IMR-90 (cell line): ENCODE results near the gene SAP30BP. TPM values are rescaled to one million over a fixed set of nuclear protein-coding genes. Genes with fewer than 3 reads are reported as not detected.

Experiments
- ATAC-seq: fragments of 200-7000 bp; cut with Tn5 transposase; 2 replicates; pipeline ENCODE4 v1.9.1; 2020; ENCODE audit warnings: low read depth, mild to moderate bottlenecking, moderate library complexity
- BruUV-seq: library from RNA; stranded (reverse); fragments of 400-500 nt; replicated peaks from 2 replicates; lab custom pipeline; 2021; lab: Mats Ljungman, UMichigan
- CTCF ChIA-PET: fragments of 300-600 bp; formaldehyde crosslinking; extraction: SDS; loops from one replicate; lab custom pipeline; 2021; ENCODE audit warnings: antibody characterized with exemption; lab: Yijun Ruan, JAX
- POLR2A ChIA-PET: fragments of 300-600 bp; sonication (Branson Sonifier 250); formaldehyde crosslinking; loops from one replicate; lab custom pipeline; 2022; ENCODE audit warnings: antibody characterized with exemption; ENCODE audit not compliant: unreplicated experiment; lab: Charles Lee
- DNase-seq: peaks from one replicate; pipeline ENCODE4 v3.0.0; 2013
- H2AFZ ChIP-seq: replicated peaks from 2 replicates; pipeline ENCODE3; 2013; ENCODE audit warnings: low read length, mild to moderate bottlenecking; ENCODE audit not compliant: poor library complexity
- H2AK5ac ChIP-seq: 2 replicates; pipeline ENCODE4 v1.6.1; 2013; ENCODE audit warnings: low read depth, low read length, inconsistent platforms
- H2AK9ac ChIP-seq: replicated peaks from 2 replicates; pipeline ENCODE3; 2013; ENCODE audit warnings: mild to moderate bottlenecking, low read depth, low read length, moderate library complexity; ENCODE audit not compliant: poor library complexity
- H2BK120ac ChIP-seq: 2 replicates; pipeline ENCODE4 v1.6.1; 2013; ENCODE audit warnings: low read depth, low read length, inconsistent platforms
- H2BK15ac ChIP-seq: 3 replicates; pipeline ENCODE4 v1.6.1; 2013; ENCODE audit warnings: low read depth, low read length, inconsistent platforms
- H2BK20ac ChIP-seq: 2 replicates; pipeline ENCODE4 v1.6.1; 2013; ENCODE audit warnings: low read depth, mild to moderate bottlenecking, inconsistent platforms, low read length, moderate library complexity
- H2BK5ac ChIP-seq: 2 replicates; pipeline ENCODE4 v1.6.1; 2013; ENCODE audit warnings: mild to moderate bottlenecking, low read depth, low read length, inconsistent platforms; ENCODE audit not compliant: poor library complexity, severe bottlenecking
- H3K14ac ChIP-seq: replicated peaks from 2 replicates; pipeline ENCODE4 v1.6.1; 2013; ENCODE audit warnings: low read depth, low read length, inconsistent platforms
- H3K18ac ChIP-seq: 2 replicates; pipeline ENCODE4 v1.6.1; 2013; ENCODE audit warnings: low read depth, low read length, control low read depth
- H3K23ac ChIP-seq: 2 replicates; pipeline ENCODE4 v1.6.1; 2013; ENCODE audit warnings: low read depth, low read length, inconsistent platforms
- H3K27ac ChIP-seq: 2 replicates; pipeline ENCODE4 v1.5.1; 2013; ENCODE audit warnings: mild to moderate bottlenecking, control low read depth, low read length; ENCODE audit not compliant: insufficient read depth
- H3K27me3 ChIP-seq: 2 replicates; pipeline ENCODE4 v1.6.1; 2013; ENCODE audit warnings: low read length; ENCODE audit not compliant: control insufficient read depth, insufficient read depth
- H3K36me3 ChIP-seq: 2 replicates; pipeline ENCODE4 v1.6.1; 2013; ENCODE audit warnings: low read length, mixed read lengths; ENCODE audit not compliant: control insufficient read depth, insufficient read depth
- H3K4ac ChIP-seq: 2 replicates; pipeline ENCODE4 v1.6.1; 2013; ENCODE audit warnings: low read depth, low read length, inconsistent platforms
- H3K4me1 ChIP-seq: 2 replicates; pipeline ENCODE4 v1.6.1; 2013; ENCODE audit warnings: low read length, mixed read lengths; ENCODE audit not compliant: control insufficient read depth, insufficient read depth
- H3K4me2 ChIP-seq: 2 replicates; pipeline ENCODE4 v1.6.1; 2013; ENCODE audit warnings: low read depth, mild to moderate bottlenecking, control low read depth, low read length, moderate library complexity
- H3K4me3 ChIP-seq: 2 replicates; pipeline ENCODE4 v1.5.1; 2013; ENCODE audit warnings: low read depth, mild to moderate bottlenecking, control low read depth, low read length, moderate library complexity; ENCODE audit not compliant: insufficient read depth
- H3K56ac ChIP-seq: 2 replicates; pipeline ENCODE4 v1.6.1; 2013; ENCODE audit warnings: low read length, inconsistent platforms; ENCODE audit not compliant: insufficient read depth; ENCODE audit errors: extremely low read depth
- H3K79me1 ChIP-seq, 2 experiments: 2 replicates each; pipeline ENCODE4 v1.6.1; 2013; ENCODE audit warnings: low read length in 2 of 2, inconsistent platforms in 1 of 2, low read depth in 1 of 2
- H3K9ac ChIP-seq: 2 replicates; pipeline ENCODE4 v1.6.1; 2013; ENCODE audit warnings: low read depth, low read length, control low read depth
- H3K9me1 ChIP-seq: 2 replicates; pipeline ENCODE4 v1.6.1; 2013; ENCODE audit warnings: low read length, inconsistent platforms; ENCODE audit not compliant: insufficient read depth
- H3K9me3 ChIP-seq: 2 replicates; pipeline ENCODE4 v1.6.1; 2013; ENCODE audit warnings: low read length; ENCODE audit not compliant: control insufficient read depth, insufficient read depth
- H4K20me1 ChIP-seq: 2 replicates; pipeline ENCODE4 v1.6.1; 2013; ENCODE audit warnings: low read length, inconsistent platforms; ENCODE audit not compliant: insufficient read depth
- H4K5ac ChIP-seq: 2 replicates; pipeline ENCODE4 v1.6.1; 2013; ENCODE audit warnings: mild to moderate bottlenecking, low read depth, low read length, control low read depth
- H4K8ac ChIP-seq, 2 experiments: 2 replicates each; pipeline ENCODE4 v1.6.1; 2013; ENCODE audit warnings: low read depth in 2 of 2, low read length in 2 of 2, control low read depth in 1 of 2, inconsistent platforms in 1 of 2
- H4K91ac ChIP-seq: 2 replicates; pipeline ENCODE4 v1.6.1; 2013; ENCODE audit warnings: low read depth, low read length, inconsistent platforms; ENCODE audit not compliant: insufficient read depth
- BHLHE40 ChIP-seq: fragments of 150-350 bp; IDR thresholded peaks from 2 replicates; pipeline ENCODE4 v1.6.1; 2016; ENCODE audit warnings: mild to moderate bottlenecking, low read depth, low read length
- CEBPB ChIP-seq: IDR thresholded peaks from 2 replicates; pipeline ENCODE4 v1.6.1; 2012; ENCODE audit warnings: low read depth, low read length, improper control_type of control experiment
- FOS ChIP-seq: fragments of 150-350 bp; IDR thresholded peaks from 2 replicates; pipeline ENCODE4 v1.6.1; 2016; ENCODE audit warnings: low read depth, low read length
- MAFK ChIP-seq: IDR thresholded peaks from 2 replicates; pipeline ENCODE4 v1.6.1; 2012; ENCODE audit warnings: low read depth, low read length, improper control_type of control experiment
- NFE2L2 ChIP-seq: fragments of 150-350 bp; IDR thresholded peaks from 2 replicates; pipeline ENCODE4 v1.6.1; 2016; ENCODE audit warnings: low read depth, mild to moderate bottlenecking, low read length
- POLR2A ChIP-seq: IDR thresholded peaks from 2 replicates; pipeline ENCODE4 v1.6.1; 2012; ENCODE audit warnings: mild to moderate bottlenecking, low read depth, low read length
- RCOR1 ChIP-seq: IDR thresholded peaks from 2 replicates; pipeline ENCODE4 v1.6.1; 2012; ENCODE audit warnings: mild to moderate bottlenecking, low read length, improper control_type of control experiment; ENCODE audit not compliant: insufficient replicate concordance
- WGBS, 2 experiments: methylation state at CpG; one replicate each; pipeline versions ENCODE4 v1.1.5 to v1.1.7; 2013; ENCODE audit warnings: missing lambda C conversion rate in 2 of 2; ENCODE audit not compliant: insufficient read length in 1 of 2; ENCODE audit errors: extremely low coverage in 2 of 2; 5-methylcytosine and 5-hydroxymethylcytosine counted together
- dilution Hi-C: fragments of 300-500 bp; cut with HindIII; formaldehyde crosslinking; loops from one replicate; pipeline ENCODE4 v1.14.3; 2018; ENCODE audit warnings: low sequenced_read_pairs; ENCODE audit not compliant: unreplicated experiment
- in situ Hi-C: fragments of 300-500 bp; cut with MboI; formaldehyde crosslinking; loops from 3 replicates; pipeline ENCODE4 v1.14.3; 2019; ENCODE audit warnings: low sequenced_read_pairs, inconsistent platforms, mixed read lengths
- intact Hi-C: fragments of 100-400 bp; cut with micrococcal nuclease; formaldehyde crosslinking; loops from 2 replicates; pipeline ENCODE4 v1.10.0; 2022
- polyA plus RNA-seq, 3 experiments: library from polyadenylated mRNA; depleted of rRNA; stranded (reverse); fragments of >200 nt; gene quantifications; 2 replicates each; pipeline ENCODE4 v1.2.3, GENCODE V29; 2012; ENCODE audit warnings: low replicate concordance in 1 of 3
- total RNA-seq: library from RNA; depleted of rRNA; stranded (reverse); fragments of >200 nt; gene quantifications from 2 replicates; pipeline ENCODE4 v1.2.3, GENCODE V29; 2012
- TF ChIP-seq, protein P1 (sequence below): conservative IDR thresholded peaks from 2 replicates; pipeline ENCODE4 v1.5.1; 2012; ENCODE audit warnings: mild to moderate bottlenecking, low read depth, low read length, improper control_type of control experiment

The SAP30BP gene
- total and polyA plus RNA-seq, 2 of the 4 experiments (the other 2 are of a cell fraction): 70.4 to 139 TPM

DNA sequence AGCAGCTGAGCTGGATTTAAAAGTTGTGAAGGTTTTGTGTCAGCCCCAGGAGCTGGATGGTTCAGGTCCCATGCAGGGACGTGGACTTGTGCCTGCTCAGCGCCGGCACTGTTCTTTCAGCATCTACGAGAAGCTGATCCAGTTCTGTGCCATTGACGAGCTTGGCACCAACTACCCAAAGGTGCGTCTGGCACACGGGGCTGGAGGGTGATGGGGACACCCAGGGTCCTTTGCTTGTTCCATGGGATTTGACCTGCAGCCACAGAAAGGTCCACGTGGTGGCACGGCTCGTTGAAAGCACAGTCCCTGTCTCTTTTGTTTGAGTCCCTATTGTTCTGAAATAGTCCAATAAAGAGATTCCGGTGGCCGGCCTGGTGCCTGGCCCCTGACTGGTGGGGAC is 36.1 kb downstream of the SAP30BP start:
- Histone ChIP-seq H2AK9ac (no peak overlapping the region), H3K27me3 (no peaks in the 10 kb centered on the region), H2BK120ac (no peak overlapping the region), H3K56ac (no peak overlapping the region), H4K91ac (no peak overlapping the region), H2BK5ac (no peak overlapping the region), H3K36me3 (peaks cover 75% of the 10 kb centered on the region), H3K9me3 (no peaks in the 10 kb centered on the region), H3K4me1 (peaks cover 12% of the 10 kb centered on the region), H3K27ac (no peak overlapping the region), H4K8ac (no peak overlapping the region), H3K9me1 (peaks cover 29% of the 10 kb centered on the region), H3K79me1 (peaks cover 16 to 69% of the 10 kb centered on the region in 2 experiments; a peak in 3 of 4 replicates), H3K18ac (no peak overlapping the region), H3K23ac (no peak overlapping the region), H3K4me2 (no peak overlapping the region), H3K4me3 (no peak overlapping the region), H3K9ac (no peak overlapping the region), H2BK20ac (no peak overlapping the region), H2BK15ac (no peak overlapping the region), H3K14ac (no peak overlapping the region), H2AFZ (no peak overlapping the region), H2AK5ac (no peak overlapping the region), H4K5ac (no peak overlapping the region), H4K20me1 (peaks cover 23% of the 10 kb centered on the region), H3K4ac (no peak overlapping the region)
- ChIA-PET CTCF (no interaction called here), POLR2A (no interaction called here)
- in situ Hi-C loops (no loop called here), intact Hi-C loops (no loop called here), dilution Hi-C loops (no loop called here)
- BruUV-seq: no TSS peak
- no peak for ATAC-seq
- WGBS, 2 experiments: 100% methylated on average over 8 of the region's 12 CpGs; no CpG with 5 or more reads in 1 of the 2 experiments
- no peak for TF ChIP-seq MAFK
- TF ChIP-seq CEBPB: no peak
- TF ChIP-seq, protein P1, sequence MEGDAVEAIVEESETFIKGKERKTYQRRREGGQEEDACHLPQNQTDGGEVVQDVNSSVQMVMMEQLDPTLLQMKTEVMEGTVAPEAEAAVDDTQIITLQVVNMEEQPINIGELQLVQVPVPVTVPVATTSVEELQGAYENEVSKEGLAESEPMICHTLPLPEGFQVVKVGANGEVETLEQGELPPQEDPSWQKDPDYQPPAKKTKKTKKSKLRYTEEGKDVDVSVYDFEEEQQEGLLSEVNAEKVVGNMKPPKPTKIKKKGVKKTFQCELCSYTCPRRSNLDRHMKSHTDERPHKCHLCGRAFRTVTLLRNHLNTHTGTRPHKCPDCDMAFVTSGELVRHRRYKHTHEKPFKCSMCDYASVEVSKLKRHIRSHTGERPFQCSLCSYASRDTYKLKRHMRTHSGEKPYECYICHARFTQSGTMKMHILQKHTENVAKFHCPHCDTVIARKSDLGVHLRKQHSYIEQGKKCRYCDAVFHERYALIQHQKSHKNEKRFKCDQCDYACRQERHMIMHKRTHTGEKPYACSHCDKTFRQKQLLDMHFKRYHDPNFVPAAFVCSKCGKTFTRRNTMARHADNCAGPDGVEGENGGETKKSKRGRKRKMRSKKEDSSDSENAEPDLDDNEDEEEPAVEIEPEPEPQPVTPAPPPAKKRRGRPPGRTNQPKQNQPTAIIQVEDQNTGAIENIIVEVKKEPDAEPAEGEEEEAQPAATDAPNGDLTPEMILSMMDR: no peak
- TF ChIP-seq RCOR1: no peak
- TF ChIP-seq POLR2A: no peak
- no peak for TF ChIP-seq FOS
- no peak for TF ChIP-seq BHLHE40
- no peak for TF ChIP-seq NFE2L2
- DNase-seq: no peak
